Esophagus (tissue), 2 donors: ENCODE results near the gene ALPG. TPM values are rescaled to one million over a fixed set of nuclear protein-coding genes. Genes with fewer than 3 reads are reported as not detected.
"Not testable (repeated sequence)": the region's sequence is repeated elsewhere in the genome, so short reads cannot be mapped to it uniquely, and the experiment has no call there.

Source experiments
- H3K27ac ChIP-seq, 2 donors: one replicate each; pipeline ENCODE4 v1.5.1; 2013; ENCODE audit warnings: low read depth in 2 of 2, mild to moderate bottlenecking in 2 of 2, inconsistent platforms in 1 of 2, low read length in 1 of 2, moderate library complexity in 1 of 2
- H3K27me3 ChIP-seq, 2 donors: one replicate each; pipeline ENCODE4 v1.6.1; 2013; ENCODE audit warnings: low read length in 2 of 2, control low read depth in 1 of 2, mild to moderate bottlenecking in 1 of 2; ENCODE audit not compliant: insufficient read depth in 2 of 2, control insufficient read depth in 1 of 2
- H3K36me3 ChIP-seq, 2 donors: one replicate each; pipeline ENCODE4 v1.6.1; 2013; ENCODE audit warnings: low read length in 1 of 2; ENCODE audit not compliant: control insufficient read depth in 2 of 2, insufficient read depth in 2 of 2
- H3K4me1 ChIP-seq, 2 donors: one replicate each; pipeline ENCODE4 v1.6.1; 2013; ENCODE audit warnings: low read length in 1 of 2; ENCODE audit not compliant: control insufficient read depth in 2 of 2, insufficient read depth in 2 of 2
- H3K4me3 ChIP-seq, 2 donors: one replicate each; pipeline ENCODE4 v1.5.1; 2013; ENCODE audit warnings: low read length in 2 of 2, mild to moderate bottlenecking in 2 of 2, low read depth in 1 of 2, moderate library complexity in 1 of 2
- H3K9me3 ChIP-seq, 2 donors: one replicate each; pipeline ENCODE4 v1.6.1; 2013; ENCODE audit warnings: mild to moderate bottlenecking in 2 of 2, low read depth in 1 of 2, low read length in 1 of 2, moderate library complexity in 1 of 2; ENCODE audit not compliant: control insufficient read depth in 2 of 2, insufficient read depth in 1 of 2
- WGBS, 2 donors: extraction: QIAGEN DNeasy Blood & Tissue Kit; methylation state at CpG; one replicate each; pipeline ENCODE4 v1.1.7; 2013; 5-methylcytosine and 5-hydroxymethylcytosine counted together
- polyA plus RNA-seq, 2 donors: library from polyadenylated mRNA; stranded (reverse); fragments of 200-250 nt; gene quantifications; one replicate each; pipeline ENCODE4 v1.2.3, GENCODE V29; 2013
- donor health status: healthy with polysubstance abuse.
- donor health status: Bipolar disorder and iron deficiency.

The ALPG gene
- polyA plus RNA-seq, 2 donors = not detected

GRCh38 chr2:232444409-232445148, 37.9 kb downstream of the ALPG start:
- Histone ChIP-seq H3K36me3 (no peaks in the 10 kb centered on the region), H3K4me1 (no peaks in the 10 kb centered on the region), H3K4me3 (no peak overlapping the region), H3K27ac (no peak overlapping the region), H3K27me3 (no peaks in the 10 kb centered on the region), H3K9me3 (no peaks in the 10 kb centered on the region)
- 71 to 72% methylated on average over 21 of the region's 21 CpGs for WGBS, 2 donors

- H3K4me1 ChIP-seq, H3K27me3 ChIP-seq, H3K27ac ChIP-seq, H3K36me3 ChIP-seq, H3K4me3 ChIP-seq, H3K9me3 ChIP-seq: not testable (repeated sequence)
- 73 to 80% methylated on average over 18 to 27 of the region's 29 CpGs for WGBS, 2 donors
Observed at GRCh38 chr2:232445149-232445885, 38.7 kb downstream of the ALPG start.

- not testable (repeated sequence) for H3K27ac ChIP-seq, H3K4me3 ChIP-seq, H3K4me1 ChIP-seq, H3K9me3 ChIP-seq, H3K27me3 ChIP-seq, H3K36me3 ChIP-seq
- WGBS, 2 donors = 33 to 55% methylated on average over 3 to 7 of the region's 9 CpGs
Observed at GRCh38 chr2:232446266-232446777, 39.7 kb downstream of the ALPG start.

- H3K27me3 ChIP-seq = no peaks in the 10 kb centered on the region
- no peak overlapping the region for H3K4me3 ChIP-seq
- 75 to 78% methylated on average over 9 of the region's 9 CpGs for WGBS, 2 donors
- H3K9me3 ChIP-seq = no peaks in the 10 kb centered on the region
- H3K27ac ChIP-seq = no peak overlapping the region
- no peaks in the 10 kb centered on the region for H3K36me3 ChIP-seq
- H3K4me1 ChIP-seq = no peaks in the 10 kb centered on the region
Observed at GRCh38 chr2:232447091-232447620, 40.5 kb downstream of the ALPG start.

- Histone ChIP-seq H3K4me1 (no peaks in the 10 kb centered on the region), H3K36me3 (no peaks in the 10 kb centered on the region), H3K4me3 (no peak overlapping the region), H3K9me3 (no peaks in the 10 kb centered on the region), H3K27me3 (no peaks in the 10 kb centered on the region), H3K27ac (no peak overlapping the region)
- WGBS, 2 donors = 78 to 85% methylated on average over 18 of the region's 18 CpGs
Observed at GRCh38 chr2:232447638-232448303, 41.1 kb downstream of the ALPG start.

- Histone ChIP-seq H3K4me1 (no peaks in the 10 kb centered on the region), H3K36me3 (no peaks in the 10 kb centered on the region), H3K4me3 (no peak overlapping the region), H3K27me3 (no peaks in the 10 kb centered on the region), H3K27ac (no peak overlapping the region), H3K9me3 (no peaks in the 10 kb centered on the region)
- WGBS, 2 donors = 68 to 69% methylated on average over 9 to 10 of the region's 10 CpGs
Observed at GRCh38 chr2:232448304-232448690, 41.7 kb downstream of the ALPG start.

GRCh38 chr2:232449964-232450363, 43.3 kb downstream of the ALPG start:
- 72 to 74% methylated on average over 12 of the region's 12 CpGs for WGBS, 2 donors
- Histone ChIP-seq H3K27me3 (no peaks in the 10 kb centered on the region), H3K4me3 (no peak overlapping the region), H3K4me1 (no peaks in the 10 kb centered on the region), H3K36me3 (no peaks in the 10 kb centered on the region), H3K27ac (no peak overlapping the region), H3K9me3 (no peaks in the 10 kb centered on the region)

- not testable (repeated sequence) for H3K4me3 ChIP-seq, H3K36me3 ChIP-seq, H3K9me3 ChIP-seq, H3K27ac ChIP-seq, H3K4me1 ChIP-seq, H3K27me3 ChIP-seq
- 86 to 88% methylated on average over 3 of the region's 3 CpGs for WGBS, 2 donors
Observed at GRCh38 chr2:232451645-232452044, 45.0 kb downstream of the ALPG start.

- no peaks in the 10 kb centered on the region for H3K9me3 ChIP-seq
- WGBS, 2 donors = 79 to 85% methylated on average over 9 of the region's 9 CpGs
- H3K4me1 ChIP-seq = no peaks in the 10 kb centered on the region
- no peak overlapping the region for H3K27ac ChIP-seq
- no peaks in the 10 kb centered on the region for H3K27me3 ChIP-seq
- H3K36me3 ChIP-seq = no peaks in the 10 kb centered on the region
- H3K4me3 ChIP-seq = no peak overlapping the region
Observed at GRCh38 chr2:232454630-232455029, 48.0 kb downstream of the ALPG start.
